MCF 10A (cell line): ENCODE results near the gene TIGD6. TPM values are rescaled to one million over a fixed set of nuclear protein-coding genes. Genes with fewer than 3 reads are reported as not detected.

Source experiments
- total RNA-seq: library from RNA; stranded (reverse); gene quantifications from 2 replicates; pipeline ENCODE4 v1.2.3, GENCODE V29; 2022

TIGD6 gene
- total RNA-seq, 1 experiment from 2014 or later = 9.0 TPM

Other genes starting within 250 kb of the TIGD6 start
- 0.22 and 0.42 TPM in 2 replicates for gene PDE6A, start 55.9 kb downstream of the TIGD6 start, total RNA-seq
- 44.1 and 56.2 TPM in 2 replicates for gene SLC26A2, start 39.9 kb downstream of the TIGD6 start, total RNA-seq
- 66.8 and 67.8 TPM in 2 replicates for gene HMGXB3, start 85 bp upstream of the TIGD6 start, total RNA-seq
- 0.88 and 1.6 TPM in 2 replicates for gene CSF1R, start 85.9 kb upstream of the TIGD6 start, total RNA-seq
- gene PDGFRB, start 155.2 kb upstream of the TIGD6 start, total RNA-seq = 0.07 and 0.63 TPM in 2 replicates
- gene CDX1, start 166.1 kb upstream of the TIGD6 start, total RNA-seq = not detected in 2 replicates
- not detected in 2 replicates for gene SLC6A7, start 189.4 kb upstream of the TIGD6 start, total RNA-seq